Mucosa of rectum (tissue), 2 donors: ENCODE measurements around the gene PRKAR2B.

Source experiments
- H3K27ac ChIP-seq, 2 donors: one replicate each; pipeline ENCODE4 v1.7.0; 2013; ENCODE audit warnings: inconsistent platforms in 2 of 2, low read depth in 2 of 2, low read length in 2 of 2
- H3K27me3 ChIP-seq, 2 donors: one replicate each; pipeline ENCODE4 v1.7.0; 2013; ENCODE audit warnings: low read length in 2 of 2; ENCODE audit not compliant: control insufficient read depth in 2 of 2, insufficient read depth in 2 of 2
- H3K36me3 ChIP-seq, 2 donors: one replicate each; pipeline ENCODE4 v1.7.0; 2013; ENCODE audit warnings: low read length in 2 of 2; ENCODE audit not compliant: control insufficient read depth in 2 of 2, insufficient read depth in 2 of 2
- H3K4me1 ChIP-seq, 2 donors: one replicate each; pipeline ENCODE4 v1.7.0; 2013; ENCODE audit warnings: low read length in 2 of 2, mild to moderate bottlenecking in 1 of 2; ENCODE audit not compliant: control insufficient read depth in 2 of 2, insufficient read depth in 2 of 2
- H3K4me3 ChIP-seq, 2 donors: one replicate each; pipeline ENCODE4 v1.7.0; 2013; ENCODE audit warnings: low read length in 2 of 2
- H3K9ac ChIP-seq, 2 donors: one replicate each; pipeline ENCODE4 v1.7.0; 2013; ENCODE audit warnings: low read length in 2 of 2, low read depth in 1 of 2, mild to moderate bottlenecking in 1 of 2
- H3K9me3 ChIP-seq, 2 donors: one replicate each; pipeline ENCODE4 v1.7.0; 2013; ENCODE audit warnings: low read length in 2 of 2; ENCODE audit not compliant: control insufficient read depth in 2 of 2
- donor health status: healthy.
- donor health status: Normal muscosa, but diverticular disease.

PRKAR2B gene

DNA sequence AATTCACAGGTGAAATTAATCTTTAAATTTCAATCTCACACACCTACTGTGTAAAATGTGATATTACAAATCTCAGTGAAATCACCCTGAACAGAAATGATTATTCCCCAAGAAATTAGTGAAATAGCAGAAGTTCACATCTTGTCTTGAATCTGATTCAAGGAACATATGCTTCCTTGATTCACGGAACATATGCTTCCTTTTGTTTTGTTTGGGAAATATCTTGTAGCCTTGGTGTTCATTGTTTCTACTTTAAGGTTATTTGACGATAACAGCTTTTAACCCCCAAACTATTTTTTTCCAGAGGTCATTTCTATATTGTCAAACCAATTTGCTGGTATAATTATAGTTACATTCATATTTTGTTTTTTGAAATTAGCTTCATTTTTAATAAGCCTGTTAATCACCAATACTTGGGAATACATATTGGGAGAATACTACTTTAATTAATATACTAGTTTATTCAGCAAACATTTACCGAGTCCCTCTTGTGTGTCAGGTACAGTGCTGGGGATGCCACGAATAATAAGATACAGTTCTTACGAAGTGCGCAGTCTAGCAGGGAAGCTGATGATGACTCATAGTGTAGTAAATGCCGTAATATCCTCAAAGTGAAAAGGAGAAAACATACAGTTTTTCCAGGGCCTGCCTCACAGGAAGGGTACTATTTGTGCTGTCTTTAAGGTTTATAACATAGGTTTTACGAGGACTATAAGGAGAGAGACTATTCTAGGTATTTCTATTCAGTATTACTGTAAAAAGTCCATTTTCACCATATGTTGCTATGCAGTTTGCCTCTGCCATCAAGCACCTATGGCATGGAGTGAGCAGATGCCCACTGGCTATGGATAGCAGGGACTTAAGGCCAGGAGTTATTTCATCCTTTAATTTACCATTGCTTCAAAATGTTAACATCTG is 32.5 kb downstream of the PRKAR2B start:
- Histone ChIP-seq H3K9me3 (no peaks in the 10 kb centered on the region), H3K27me3 (no peaks in the 10 kb centered on the region), H3K4me1 (no peaks in the 10 kb centered on the region), H3K9ac (no peak overlapping the region), H3K4me3 (no peak overlapping the region), H3K36me3 (no peaks in the 10 kb centered on the region), H3K27ac (no peak overlapping the region)

DNA sequence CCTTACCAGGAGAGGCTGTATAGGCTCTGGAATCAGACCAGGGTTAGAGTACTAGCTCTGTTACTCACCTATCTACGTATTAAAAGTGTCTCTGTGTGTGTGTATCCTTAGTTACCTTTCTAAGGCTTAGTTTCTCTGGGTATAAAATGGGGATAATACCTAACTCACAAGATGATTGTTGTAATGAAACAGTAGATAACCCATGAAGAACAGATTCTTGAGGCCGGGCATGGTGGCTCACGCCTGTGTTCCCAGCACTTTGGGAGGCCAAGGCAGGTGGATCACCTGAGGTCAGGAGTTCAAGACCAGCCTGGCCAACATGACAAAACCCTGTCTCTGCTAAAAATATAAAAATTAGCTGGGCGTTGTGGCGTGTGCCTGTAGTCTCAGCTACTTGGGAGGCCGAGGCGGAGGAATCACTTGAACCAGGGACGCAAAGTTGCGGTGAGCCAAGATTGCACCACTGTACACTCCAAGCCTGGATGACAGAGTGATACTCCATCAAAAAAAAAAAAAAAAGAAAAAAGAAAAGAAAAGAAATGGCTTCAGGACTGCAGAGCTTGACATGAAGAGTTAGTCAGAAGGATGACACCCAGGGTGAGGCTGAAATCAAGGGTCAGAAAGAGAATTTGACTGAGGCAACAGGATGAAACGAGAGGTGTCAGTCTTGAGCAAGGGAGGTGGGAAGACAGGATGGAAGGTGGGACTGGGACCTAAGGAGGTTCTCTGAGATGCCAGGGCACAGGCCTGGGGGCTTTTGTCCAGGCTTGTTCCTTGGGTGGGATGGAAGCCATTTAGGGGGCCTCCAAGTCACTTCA is 33.4 kb downstream of the PRKAR2B start:
- Histone ChIP-seq H3K36me3 (no peaks in the 10 kb centered on the region), H3K4me3 (no peak overlapping the region), H3K27me3 (no peaks in the 10 kb centered on the region), H3K9ac (no peak overlapping the region), H3K9me3 (no peaks in the 10 kb centered on the region), H3K27ac (no peak overlapping the region), H3K4me1 (no peaks in the 10 kb centered on the region)

DNA sequence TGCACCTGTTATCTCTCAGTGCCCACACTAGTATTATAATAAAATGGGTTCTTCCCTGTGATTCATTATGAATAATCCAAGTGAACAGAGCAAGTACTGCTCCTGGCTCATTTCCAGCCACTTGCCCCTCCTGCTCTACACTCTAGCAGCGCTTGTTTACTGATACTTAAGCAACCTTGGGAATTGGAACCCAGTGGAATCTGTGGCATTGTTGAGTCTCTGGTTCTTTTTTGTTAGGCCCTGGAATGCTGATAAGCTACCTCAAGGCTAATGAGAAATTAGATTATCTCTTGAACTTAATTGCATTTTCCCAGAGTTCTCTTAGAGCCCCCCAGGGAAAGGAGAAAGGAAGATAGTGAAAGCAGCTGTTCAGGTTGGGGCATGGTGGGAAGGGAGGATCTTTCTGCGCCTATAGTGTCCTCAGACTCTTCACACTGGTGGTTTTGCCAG is 34.0 kb downstream of the PRKAR2B start:
- H3K36me3 ChIP-seq = no peaks in the 10 kb centered on the region
- no peak overlapping the region for H3K4me3 ChIP-seq
- no peaks in the 10 kb centered on the region for H3K27me3 ChIP-seq
- H3K9me3 ChIP-seq = no peaks in the 10 kb centered on the region
- H3K4me1 ChIP-seq = no peaks in the 10 kb centered on the region
- no peak overlapping the region for H3K27ac ChIP-seq
- no peak overlapping the region for H3K9ac ChIP-seq

DNA sequence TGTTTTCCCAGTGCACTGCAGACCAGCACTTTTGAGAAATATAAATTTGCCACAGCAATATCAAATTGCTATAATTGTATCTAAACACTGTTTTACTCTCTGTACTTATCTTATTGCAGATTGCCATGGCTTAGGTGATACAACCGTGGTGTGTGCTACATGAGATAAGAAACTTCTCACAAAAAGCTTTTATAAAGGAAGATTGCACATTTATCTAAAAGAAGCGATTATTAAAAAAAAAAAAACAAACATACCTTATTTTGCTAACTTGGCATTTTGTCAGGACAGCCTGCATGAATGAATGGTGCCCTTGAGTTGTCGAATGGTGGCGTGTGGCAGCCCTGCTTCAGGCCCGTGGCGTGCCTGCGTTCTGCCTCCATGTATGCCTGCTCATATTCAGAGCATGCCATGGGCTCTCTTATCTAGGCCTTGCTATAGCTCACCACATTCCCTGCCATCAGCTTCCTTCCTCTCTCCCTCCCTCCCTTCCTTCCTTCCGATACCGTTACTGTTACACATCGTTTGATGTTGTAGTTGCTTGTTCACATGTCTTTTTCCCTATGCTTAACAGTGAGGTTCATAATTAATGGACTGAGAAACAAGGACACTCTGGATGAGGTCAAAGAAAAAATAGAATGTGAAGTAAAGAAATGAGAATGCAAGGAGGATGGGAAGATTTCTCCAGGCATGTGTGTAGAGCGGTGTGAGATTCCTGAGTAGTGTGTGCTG is 34.9 kb downstream of the PRKAR2B start:
- no peak overlapping the region for H3K9ac ChIP-seq
- no peaks in the 10 kb centered on the region for H3K9me3 ChIP-seq
- no peaks in the 10 kb centered on the region for H3K27me3 ChIP-seq
- no peaks in the 10 kb centered on the region for H3K4me1 ChIP-seq
- no peak overlapping the region for H3K27ac ChIP-seq
- no peak overlapping the region for H3K4me3 ChIP-seq
- no peaks in the 10 kb centered on the region for H3K36me3 ChIP-seq

DNA sequence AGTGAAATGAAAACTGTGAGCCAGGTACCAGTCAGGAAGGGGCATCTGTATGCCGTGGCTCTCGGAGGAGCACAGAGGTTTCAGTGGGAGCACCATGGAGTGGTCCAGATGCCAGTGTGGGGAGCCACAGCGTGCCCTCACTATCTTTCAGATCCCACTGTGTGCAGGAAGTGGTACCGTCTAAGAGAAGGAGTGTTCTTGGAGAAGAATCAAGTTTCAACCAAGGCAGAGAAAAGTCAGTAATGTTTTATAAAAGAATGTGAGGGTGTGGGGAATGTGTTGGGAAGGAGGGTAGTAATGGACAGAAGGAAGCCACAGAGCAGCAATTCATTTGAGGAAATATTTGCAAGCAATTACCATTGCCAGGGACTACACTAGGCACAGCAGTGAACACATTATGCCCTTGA is 35.6 kb downstream of the PRKAR2B start:
- Histone ChIP-seq H3K36me3 (no peaks in the 10 kb centered on the region), H3K9ac (no peak overlapping the region), H3K4me1 (no peaks in the 10 kb centered on the region), H3K4me3 (no peak overlapping the region), H3K27me3 (no peaks in the 10 kb centered on the region), H3K9me3 (no peaks in the 10 kb centered on the region), H3K27ac (no peak overlapping the region)

DNA sequence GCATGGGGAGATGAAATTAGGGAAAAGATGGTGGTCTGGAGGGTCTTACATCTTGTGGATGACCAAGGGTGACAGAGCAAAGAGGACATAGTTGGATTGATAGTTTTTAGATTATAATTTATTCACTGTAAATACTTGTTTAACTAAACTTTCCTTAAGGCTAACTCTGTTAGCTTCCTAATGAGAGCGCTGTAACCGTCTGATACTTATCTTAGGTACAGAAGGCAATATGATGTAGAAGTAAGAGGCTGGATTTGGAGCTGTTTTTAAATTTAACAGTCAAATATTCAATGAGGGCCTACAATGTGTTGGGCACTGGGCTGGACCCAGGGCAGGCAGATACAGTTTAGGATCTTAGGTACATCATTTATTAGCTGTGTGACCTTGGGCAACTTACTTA is 36.0 kb downstream of the PRKAR2B start:
- Histone ChIP-seq H3K4me3 (no peak overlapping the region), H3K36me3 (no peaks in the 10 kb centered on the region), H3K4me1 (no peaks in the 10 kb centered on the region), H3K9ac (no peak overlapping the region), H3K27ac (no peak overlapping the region), H3K27me3 (no peaks in the 10 kb centered on the region), H3K9me3 (no peaks in the 10 kb centered on the region)

DNA sequence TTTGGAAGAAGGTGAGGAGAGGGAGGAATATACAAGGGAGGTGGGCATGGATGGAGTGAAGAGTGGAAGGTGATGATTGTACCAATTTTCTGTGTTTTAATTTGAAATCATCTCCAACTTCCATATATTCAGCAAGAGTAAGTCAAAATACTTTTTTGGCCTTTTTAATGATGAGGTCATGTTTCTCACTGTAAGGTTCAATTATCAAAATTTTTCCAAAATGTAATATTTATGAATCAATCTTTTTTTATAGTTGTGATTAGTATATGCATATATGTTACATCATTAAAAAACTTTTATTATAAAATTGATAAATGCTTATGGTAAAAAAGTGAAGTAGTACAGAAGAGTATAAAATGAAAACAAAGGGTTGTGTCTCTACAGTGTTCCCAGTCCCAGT is 40.7 kb downstream of the PRKAR2B start:
- H3K27ac ChIP-seq = no peak overlapping the region
- no peaks in the 10 kb centered on the region for H3K9me3 ChIP-seq
- no peak overlapping the region for H3K9ac ChIP-seq
- no peak overlapping the region for H3K4me3 ChIP-seq
- no peaks in the 10 kb centered on the region for H3K36me3 ChIP-seq
- H3K4me1 ChIP-seq = no peaks in the 10 kb centered on the region
- no peaks in the 10 kb centered on the region for H3K27me3 ChIP-seq

DNA sequence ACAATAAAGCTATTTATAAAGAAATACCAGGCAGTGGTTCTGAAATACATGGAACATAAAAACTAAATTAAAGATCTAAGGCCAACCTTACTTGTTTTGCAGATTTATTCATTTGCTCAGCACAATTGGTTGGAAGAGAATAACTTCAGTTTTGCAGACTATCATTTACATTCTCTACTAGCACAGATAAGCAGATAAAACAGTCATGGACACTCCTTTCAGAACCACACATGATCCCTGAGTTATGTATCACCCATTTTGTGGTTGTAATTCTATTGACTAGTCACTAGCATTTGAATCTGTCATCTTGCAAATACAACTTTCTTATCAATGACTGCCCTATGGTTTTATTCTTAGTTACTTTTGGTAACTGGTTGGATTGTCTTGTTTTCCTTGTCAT is 45.1 kb downstream of the PRKAR2B start:
- Histone ChIP-seq H3K4me3 (no peak overlapping the region), H3K9ac (no peak overlapping the region), H3K4me1 (no peaks in the 10 kb centered on the region)

DNA sequence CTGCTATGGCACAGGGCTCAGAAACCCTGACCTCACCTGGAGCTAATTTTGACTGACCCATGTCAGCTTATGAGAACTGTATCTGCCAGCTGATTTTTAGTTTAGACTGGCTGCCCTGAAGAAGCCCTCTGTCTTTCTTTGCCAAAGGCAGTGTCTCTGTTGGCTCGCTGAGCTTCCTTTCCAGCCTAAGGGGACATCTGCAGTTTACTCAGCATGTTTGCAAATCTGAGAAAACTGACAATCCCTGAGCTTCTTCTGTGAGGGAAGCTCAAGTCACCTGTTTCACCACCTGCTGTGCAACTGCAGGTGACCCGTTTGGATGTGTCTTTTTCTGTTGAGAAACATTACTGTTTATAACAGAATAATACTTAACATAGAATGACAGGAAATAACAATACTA is 46.0 kb downstream of the PRKAR2B start:
- H3K9me3 ChIP-seq = no peaks in the 10 kb centered on the region
- no peaks in the 10 kb centered on the region for H3K36me3 ChIP-seq
- H3K9ac ChIP-seq = no peak overlapping the region
- H3K27ac ChIP-seq = no peak overlapping the region
- no peak overlapping the region for H3K4me3 ChIP-seq
- no peaks in the 10 kb centered on the region for H3K4me1 ChIP-seq
- no peaks in the 10 kb centered on the region for H3K27me3 ChIP-seq

More for the DNA sequence above, 45.1 kb downstream of the PRKAR2B start:
- no peaks in the 10 kb centered on the region for H3K27me3 ChIP-seq
- H3K36me3 ChIP-seq = no peaks in the 10 kb centered on the region
- no peaks in the 10 kb centered on the region for H3K9me3 ChIP-seq
- no peak overlapping the region for H3K27ac ChIP-seq

DNA sequence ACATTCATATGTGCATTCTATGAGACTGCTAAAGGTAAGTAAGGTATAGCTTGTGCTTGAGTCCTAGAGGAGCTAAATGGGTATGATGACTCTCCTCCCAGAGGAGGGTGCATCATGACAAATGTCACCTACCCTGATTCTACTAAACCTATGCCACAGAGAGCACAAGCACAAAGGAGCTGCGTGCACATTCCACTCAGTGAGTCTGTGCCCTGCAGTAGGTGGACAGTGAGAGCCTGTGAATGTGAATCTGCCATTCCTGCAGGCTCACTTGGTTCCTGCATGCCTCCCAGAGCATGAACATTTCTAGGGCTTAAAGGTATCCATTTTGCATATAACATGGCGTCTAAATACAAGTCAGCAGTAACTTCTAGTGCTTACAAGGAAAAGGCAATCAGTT is 46.8 kb downstream of the PRKAR2B start:
- Histone ChIP-seq H3K27me3 (no peaks in the 10 kb centered on the region), H3K27ac (no peak overlapping the region), H3K4me3 (no peak overlapping the region), H3K9me3 (no peaks in the 10 kb centered on the region), H3K4me1 (no peaks in the 10 kb centered on the region), H3K36me3 (no peaks in the 10 kb centered on the region), H3K9ac (no peak overlapping the region)
